GM23248 (cell line): ENCODE measurements around the gene MAD2L1BP. TPM values are rescaled to one million over a fixed set of nuclear protein-coding genes. Genes with fewer than 3 reads are reported as not detected.
"Not testable (repeated sequence)": the region's sequence is repeated elsewhere in the genome, so short reads cannot be mapped to it uniquely, and the experiment has no call there.

Source experiments
- DNase-seq: peaks from one replicate; pipeline ENCODE4 v3.0.0-alpha.2; 2015
- H2AFZ ChIP-seq: fragments of 200-600 bp; sonication (generic); 2 replicates; pipeline ENCODE4 v1.6.1; 2016; ENCODE audit warnings: antibody characterized with exemption
- H3F3A ChIP-seq: fragments of 200-600 bp; sonication (generic); 2 replicates; pipeline ENCODE4 v1.6.1; 2016; ENCODE audit warnings: mild to moderate bottlenecking, antibody characterized with exemption, mixed run types; ENCODE audit not compliant: insufficient read depth
- H3K27ac ChIP-seq: fragments of 200-600 bp; sonication (generic); 2 replicates; pipeline ENCODE4 v1.5.1; 2016; ENCODE audit warnings: mild to moderate bottlenecking
- H3K27me3 ChIP-seq: fragments of 200-600 bp; sonication (generic); replicated peaks from 2 replicates; pipeline ENCODE4 v1.6.1; 2016; ENCODE audit warnings: mild to moderate bottlenecking; ENCODE audit not compliant: insufficient read depth
- H3K36me3 ChIP-seq: fragments of 200-600 bp; sonication (generic); 2 replicates; pipeline ENCODE4 v1.6.1; 2016; ENCODE audit warnings: low read depth, mild to moderate bottlenecking
- H3K4me1 ChIP-seq: fragments of 200-600 bp; sonication (generic); 2 replicates; pipeline ENCODE4 v1.6.1; 2016; ENCODE audit warnings: mild to moderate bottlenecking; ENCODE audit not compliant: insufficient read depth
- H3K4me2 ChIP-seq: fragments of 200-600 bp; sonication (generic); one replicate; pipeline ENCODE4 v1.6.1; 2016; ENCODE audit warnings: mild to moderate bottlenecking; ENCODE audit not compliant: unreplicated experiment
- H3K4me3 ChIP-seq: fragments of 200-600 bp; sonication (generic); 2 replicates; pipeline ENCODE4 v1.5.1; 2016; ENCODE audit warnings: mild to moderate bottlenecking
- H3K79me2 ChIP-seq: fragments of 200-600 bp; sonication (generic); 2 replicates; pipeline ENCODE4 v1.6.1; 2016; ENCODE audit warnings: mild to moderate bottlenecking; ENCODE audit not compliant: insufficient read depth
- H3K9ac ChIP-seq: fragments of 200-600 bp; sonication (generic); 2 replicates; pipeline ENCODE4 v1.6.1; 2016; ENCODE audit warnings: mild to moderate bottlenecking
- H3K9me2 ChIP-seq: fragments of 200-600 bp; sonication (generic); 2 replicates; pipeline ENCODE4 v1.6.1; 2016; ENCODE audit warnings: mixed run types, mild to moderate bottlenecking, moderate library complexity; ENCODE audit not compliant: insufficient read depth
- H3K9me3 ChIP-seq: fragments of 200-600 bp; sonication (generic); one replicate; pipeline ENCODE4 v1.6.1; 2017; ENCODE audit warnings: low read depth
- H4K20me1 ChIP-seq: fragments of 200-600 bp; sonication (generic); 2 replicates; pipeline ENCODE4 v1.6.0; 2016; ENCODE audit not compliant: insufficient read depth
- EZH2 ChIP-seq: fragments of 200-600 bp; sonication (generic); IDR thresholded peaks from 2 replicates; pipeline ENCODE4 v1.6.1; 2018; ENCODE audit warnings: antibody characterized with exemption, mild to moderate bottlenecking; ENCODE audit not compliant: insufficient read depth, poor library complexity, severe bottlenecking
- EZH2phosphoT487 ChIP-seq: fragments of 200-600 bp; sonication (generic); IDR thresholded peaks from 2 replicates; pipeline ENCODE4 v1.6.1; 2018; ENCODE audit warnings: antibody characterized with exemption, moderate library complexity, mild to moderate bottlenecking, low read depth; ENCODE audit not compliant: insufficient read depth
- WGBS, 2 experiments: methylation state at CpG; one replicate each; pipeline ENCODE4 v1.1.6; 2015 to 2017; ENCODE audit warnings: low lambda C conversion rate in 2 of 2, low coverage in 1 of 2; ENCODE audit errors: missing lambda C conversion rate in 2 of 2; 5-methylcytosine and 5-hydroxymethylcytosine counted together
- in situ Hi-C: fragments of 300-500 bp; cut with MboI; formaldehyde crosslinking; loops from 2 replicates; pipeline ENCODE4 v1.15.0; 2020
- polyA plus RNA-seq: library from polyadenylated mRNA; unstranded; fragments of >200 nt; fragmentation: Nextera tagmentation; extraction: Ambion mirVana; gene quantifications from 2 replicates; pipeline ENCODE4 v1.2.1, GENCODE V29; 2016
- total RNA-seq: library from RNA; depleted of rRNA; stranded (reverse); fragments of >200 nt; shearing (Covaris generic); gene quantifications from 2 replicates; pipeline ENCODE4 v1.2.3, GENCODE V29; 2014

MAD2L1BP gene
- total and polyA plus RNA-seq, 2 experiments from 2014 or later, result 32.9 to 33.9 TPM

DNA sequence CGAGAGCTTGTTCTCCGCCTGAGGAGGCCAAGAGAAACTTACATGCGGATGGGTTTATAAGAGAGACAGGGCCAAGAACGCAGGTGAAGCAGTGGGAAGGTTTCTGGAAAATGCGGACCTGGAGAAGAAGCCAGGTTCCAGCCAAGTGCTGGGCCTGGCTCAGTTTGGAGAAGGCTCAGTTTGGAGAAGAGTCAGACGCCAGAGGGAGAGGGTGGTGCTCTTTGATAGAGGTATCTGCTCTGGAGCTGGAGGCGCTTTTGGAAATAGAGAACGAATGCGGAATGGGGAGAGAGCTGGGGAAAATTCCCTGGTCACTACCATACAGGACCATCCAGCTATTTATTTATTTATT, 9.9 kb downstream of the MAD2L1BP start:
- H3K79me2 ChIP-seq, result peaks cover 17% of the 10 kb centered on the region
- TF ChIP-seq EZH2phosphoT487, result no peak
- TF ChIP-seq EZH2, result no peak
- H3K36me3 ChIP-seq, result peaks cover 7% of the 10 kb centered on the region; the same call in 1 of the 2 replicates
- H3K4me2 ChIP-seq, result peak overlapping the region; percentile 92
- H3K27me3 ChIP-seq, result no peaks in the 10 kb centered on the region
- peak overlapping the region; percentile 54; the same call in 1 of the 2 replicates for H3K9ac ChIP-seq
- no peak for DNase-seq
- no peaks in the 10 kb centered on the region for H4K20me1 ChIP-seq
- H3F3A ChIP-seq, result peaks cover 17% of the 10 kb centered on the region
- H3K27ac ChIP-seq, result no peak overlapping the region
- WGBS, 2 experiments, result 2 to 7% methylated on average over 7 to 9 of the region's 9 CpGs
- H3K9me3 ChIP-seq, result no peaks in the 10 kb centered on the region
- peak overlapping the region; percentile 66 for H3K4me3 ChIP-seq
- in situ Hi-C loops, result no loop called here
- H3K9me2 ChIP-seq, result no peaks in the 10 kb centered on the region
- peaks cover 4% of the 10 kb centered on the region; the same call in 1 of the 2 replicates for H3K4me1 ChIP-seq
- H2AFZ ChIP-seq, result peak overlapping the region; percentile 98

DNA sequence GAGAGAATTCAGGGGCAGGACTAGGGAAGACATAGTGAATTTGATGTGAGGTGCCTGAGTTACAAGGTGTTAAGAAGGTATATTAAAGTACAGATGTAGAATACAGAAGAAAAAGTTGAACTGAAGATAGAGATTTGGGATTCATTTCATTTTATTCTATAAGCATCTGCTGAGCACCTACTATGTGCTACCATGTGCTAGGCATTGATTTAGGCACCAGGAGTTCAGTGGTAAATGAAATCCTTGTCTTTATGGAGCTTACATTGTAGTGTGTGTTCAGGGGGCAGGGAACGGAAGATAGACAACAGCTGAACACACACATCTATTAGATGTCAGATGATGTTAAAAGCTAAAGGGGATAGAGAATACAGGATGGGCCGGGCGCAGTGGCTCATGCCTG, 12.0 kb downstream of the MAD2L1BP start:
- Histone ChIP-seq H3K36me3 (no peaks in the 10 kb centered on the region), H3K9me3 (no peaks in the 10 kb centered on the region), H3K4me1 (peaks cover 4% of the 10 kb centered on the region; the same call in 1 of the 2 replicates), H3K9ac (no peak overlapping the region), H3K27me3 (no peaks in the 10 kb centered on the region), H4K20me1 (no peaks in the 10 kb centered on the region), H3K9me2 (no peaks in the 10 kb centered on the region), H3K4me3 (no peak overlapping the region), H3K4me2 (no peak overlapping the region), H3K79me2 (no peaks in the 10 kb centered on the region), H2AFZ (no peak overlapping the region), H3K27ac (no peak overlapping the region), H3F3A (peaks cover 17% of the 10 kb centered on the region)
- in situ Hi-C loops, result no loop called here
- DNase-seq, result no peak
- TF ChIP-seq EZH2phosphoT487 (no peak), EZH2 (no peak)
- 97% methylated on average over 3 of the region's 3 CpGs for WGBS, 2 experiments

DNA sequence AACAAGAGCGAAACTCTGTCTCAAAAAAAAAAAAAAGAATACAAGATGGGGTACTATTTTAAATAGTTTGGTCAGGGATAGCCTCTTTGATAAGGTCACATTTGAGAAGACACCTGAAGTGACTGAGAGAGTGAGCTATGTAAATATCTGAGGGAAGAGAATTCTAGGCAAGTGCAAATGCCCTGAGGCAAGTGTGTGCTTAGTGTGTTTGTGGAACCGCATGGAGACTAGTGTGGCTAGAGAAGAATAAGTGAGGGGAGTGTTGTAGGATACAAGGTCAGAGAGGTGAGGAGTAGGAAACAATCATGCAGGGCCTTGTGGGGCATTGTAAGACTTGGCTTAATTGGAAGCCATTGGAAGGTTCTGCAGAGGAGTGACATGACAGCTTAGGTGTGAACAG, 12.6 kb downstream of the MAD2L1BP start:
- Histone ChIP-seq H2AFZ (no peak overlapping the region), H4K20me1 (no peaks in the 10 kb centered on the region), H3K9me2 (no peaks in the 10 kb centered on the region), H3K4me1 (peaks cover 4% of the 10 kb centered on the region; the same call in 1 of the 2 replicates), H3K27me3 (no peaks in the 10 kb centered on the region), H3K4me2 (no peak overlapping the region), H3K9ac (no peak overlapping the region), H3K27ac (no peak overlapping the region), H3K36me3 (no peaks in the 10 kb centered on the region), H3K79me2 (no peaks in the 10 kb centered on the region), H3K4me3 (no peak overlapping the region), H3K9me3 (no peaks in the 10 kb centered on the region), H3F3A (peaks cover 17% of the 10 kb centered on the region)
- DNase-seq, result no peak
- WGBS, 2 experiments, result 88% methylated on average over 2 of the region's 2 CpGs
- no peak for TF ChIP-seq EZH2phosphoT487
- no peak for TF ChIP-seq EZH2
- in situ Hi-C loops, result no loop called here

DNA sequence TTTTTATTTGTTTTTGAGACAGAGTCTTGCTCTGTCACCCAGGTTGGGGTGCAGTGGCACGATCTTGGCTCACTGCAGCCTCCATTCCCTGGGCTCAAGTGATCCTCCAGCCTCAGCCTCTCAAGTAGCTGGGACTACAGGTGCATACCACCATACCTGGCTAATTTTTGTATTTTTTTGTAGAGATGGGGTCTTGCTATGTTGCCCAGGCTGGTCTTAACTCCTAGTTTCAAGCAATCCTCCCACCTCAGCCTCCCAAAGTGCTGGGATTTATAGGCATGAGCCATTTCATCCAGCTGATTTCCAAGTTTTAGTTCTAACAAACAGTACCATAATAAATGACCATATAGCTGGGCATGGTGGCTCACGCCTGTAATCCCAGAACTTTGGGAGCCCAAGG, 17.2 kb downstream of the MAD2L1BP start:
- H2AFZ ChIP-seq, H3K27ac ChIP-seq, DNase-seq, H3K4me2 ChIP-seq, H3K79me2 ChIP-seq, H3K9ac ChIP-seq, H3K4me3 ChIP-seq, H3K27me3 ChIP-seq, H3K4me1 ChIP-seq, H3F3A ChIP-seq, H3K36me3 ChIP-seq, H4K20me1 ChIP-seq, H3K9me2 ChIP-seq, H3K9me3 ChIP-seq: not testable (repeated sequence)
- WGBS, 2 experiments, result 73 to 77% methylated on average over 2 of the region's 2 CpGs
- in situ Hi-C loops, result loop anchor here (25.0 kb wide), 1 partner anchor 434 kb away; no protein-coding TSS in a partner anchor

DNA sequence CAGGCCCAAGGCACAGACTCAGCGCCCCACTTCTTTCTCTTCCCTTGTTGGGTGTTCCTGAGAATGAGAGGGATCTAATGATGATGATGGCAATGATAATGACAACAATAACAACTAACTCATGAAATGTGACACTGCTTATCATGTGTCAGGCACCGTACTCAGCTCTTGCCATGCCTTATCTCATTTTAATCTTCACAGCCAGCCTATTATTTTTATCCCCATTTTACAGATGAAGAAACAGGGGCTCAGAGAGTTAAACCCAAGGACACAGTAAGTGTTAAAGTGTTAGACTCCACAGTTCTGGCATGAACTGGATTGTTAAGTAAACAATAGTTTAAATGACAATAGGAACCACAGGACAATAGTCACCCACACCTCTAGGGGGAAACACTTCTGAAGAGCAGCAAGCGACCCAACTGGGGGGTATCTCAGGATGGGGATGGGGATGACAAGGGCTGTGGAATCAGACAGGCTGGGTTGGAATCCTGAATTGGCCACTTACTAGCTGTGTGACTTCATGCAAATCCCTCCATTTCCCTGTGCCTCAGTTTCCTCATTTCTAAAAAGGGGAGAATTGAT, 21.7 kb downstream of the MAD2L1BP start:
- no peaks in the 10 kb centered on the region for H3K9me3 ChIP-seq
- in situ Hi-C loops, result loop anchor here (25.0 kb wide), 1 partner anchor 430 kb away; no protein-coding TSS in a partner anchor
- H3F3A ChIP-seq, result no peaks in the 10 kb centered on the region
- no peak for DNase-seq
- WGBS, 2 experiments, result 80 to 85% methylated on average over 3 of the region's 3 CpGs
- H3K27ac ChIP-seq, result no peak overlapping the region
- no peaks in the 10 kb centered on the region for H3K9me2 ChIP-seq
- no peaks in the 10 kb centered on the region for H4K20me1 ChIP-seq
- no peaks in the 10 kb centered on the region for H3K79me2 ChIP-seq
- H3K27me3 ChIP-seq, result no peaks in the 10 kb centered on the region
- H3K4me1 ChIP-seq, result no peaks in the 10 kb centered on the region
- H2AFZ ChIP-seq, result no peak overlapping the region
- H3K36me3 ChIP-seq, result no peaks in the 10 kb centered on the region
- H3K9ac ChIP-seq, result no peak overlapping the region
- H3K4me2 ChIP-seq, result no peak overlapping the region
- no peak for TF ChIP-seq EZH2phosphoT487
- TF ChIP-seq EZH2, result no peak
- no peak overlapping the region for H3K4me3 ChIP-seq
